ENCODE data around the gene ARID1B.

The ARID1B gene

GRCh38 chr6:156869980-156870398 lies 92.8 kb downstream of the ARID1B start:
- TF ChIP-seq FOXP2 (optimal IDR thresholded peaks at IDR 0.05; ENCODE audit: borderline replicate concordance, extremely low read depth, extremely low read length, insufficient read depth), result no peak
- TF ChIP-seq TAF1 (IDR thresholded peaks at IDR 0.05; ENCODE audit: borderline replicate concordance, insufficient read depth, low read length), result no peak
- no peak for TF ChIP-seq POLR2AphosphoS5 (IDR thresholded peaks at IDR 0.05; ENCODE audit: low read depth, low read length)
- no peak for TF ChIP-seq SIN3A (IDR thresholded peaks at IDR 0.05; ENCODE audit: borderline replicate concordance, insufficient read depth, low read length)
- no peak for TF ChIP-seq REST (IDR thresholded peaks at IDR 0.05; ENCODE audit: insufficient read depth in 1 of 2, low read depth in 2 of 2, low read length in 2 of 2)

- TF ChIP-seq POLR2AphosphoS5 (IDR thresholded peaks at IDR 0.05; ENCODE audit: low read depth, low read length) (no peak), SIN3A (IDR thresholded peaks at IDR 0.05; ENCODE audit: borderline replicate concordance, insufficient read depth, low read length) (no peak), FOXP2 (optimal IDR thresholded peaks at IDR 0.05; ENCODE audit: borderline replicate concordance, extremely low read depth, extremely low read length, insufficient read depth) (no peak), REST (IDR thresholded peaks at IDR 0.05; ENCODE audit: insufficient read depth in 1 of 2, low read depth in 2 of 2, low read length in 2 of 2) (no peak), TAF1 (IDR thresholded peaks at IDR 0.05; ENCODE audit: borderline replicate concordance, insufficient read depth, low read length) (no peak)
These were observed 93.9 kb downstream of the ARID1B start for GRCh38 chr6:156870924-156871539.

GRCh38 chr6:156872903-156873302 lies 95.7 kb downstream of the ARID1B start:
- TF ChIP-seq FOXP2 (optimal IDR thresholded peaks at IDR 0.05; ENCODE audit: borderline replicate concordance, extremely low read depth, extremely low read length, insufficient read depth) (no peak), SIN3A (IDR thresholded peaks at IDR 0.05; ENCODE audit: borderline replicate concordance, insufficient read depth, low read length) (no peak), POLR2AphosphoS5 (IDR thresholded peaks at IDR 0.05; ENCODE audit: low read depth, low read length) (no peak), TAF1 (IDR thresholded peaks at IDR 0.05; ENCODE audit: borderline replicate concordance, insufficient read depth, low read length) (no peak), REST (IDR thresholded peaks at IDR 0.05; ENCODE audit: insufficient read depth in 1 of 2, low read depth in 2 of 2, low read length in 2 of 2) (no peak)

GRCh38 chr6:156873654-156874380 lies 96.6 kb downstream of the ARID1B start:
- TF ChIP-seq POLR2AphosphoS5 (IDR thresholded peaks at IDR 0.05; ENCODE audit: low read depth, low read length) (no peak), TAF1 (IDR thresholded peaks at IDR 0.05; ENCODE audit: borderline replicate concordance, insufficient read depth, low read length) (no peak), FOXP2 (optimal IDR thresholded peaks at IDR 0.05; ENCODE audit: borderline replicate concordance, extremely low read depth, extremely low read length, insufficient read depth) (no peak), REST (IDR thresholded peaks at IDR 0.05; ENCODE audit: insufficient read depth in 1 of 2, low read depth in 2 of 2, low read length in 2 of 2) (no peak), SIN3A (IDR thresholded peaks at IDR 0.05; ENCODE audit: borderline replicate concordance, insufficient read depth, low read length) (no peak)
